ENCODE results near the gene RASGRF2.

RASGRF2 gene

DNA sequence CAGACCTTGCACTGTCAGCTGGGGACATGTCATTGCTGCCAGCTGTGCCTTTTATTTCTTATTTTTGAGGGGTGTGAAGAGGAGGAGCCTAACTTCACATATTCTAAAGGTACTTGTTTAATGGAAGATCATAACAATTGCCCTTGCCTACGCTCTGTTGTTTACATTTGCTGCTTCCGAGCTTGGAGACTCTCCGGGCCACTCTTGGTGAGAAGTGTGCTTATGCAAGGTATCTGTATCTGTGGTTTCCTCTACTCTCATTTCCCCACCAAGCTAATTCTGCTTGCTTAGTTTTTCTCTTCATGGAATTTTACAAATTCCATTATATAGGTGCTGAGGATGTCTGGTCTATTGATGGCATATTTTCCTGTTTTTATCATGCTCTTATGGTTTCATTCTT lies 105.3 kb downstream of the RASGRF2 start:
- no peak for FAIRE-seq
- TF ChIP-seq CTCF (IDR thresholded peaks at IDR 0.05; ENCODE audit: insufficient read depth, missing control alignments), result no peak
- DNase-seq (ENCODE audit: insufficient read length, low spot score), result no peak

DNA sequence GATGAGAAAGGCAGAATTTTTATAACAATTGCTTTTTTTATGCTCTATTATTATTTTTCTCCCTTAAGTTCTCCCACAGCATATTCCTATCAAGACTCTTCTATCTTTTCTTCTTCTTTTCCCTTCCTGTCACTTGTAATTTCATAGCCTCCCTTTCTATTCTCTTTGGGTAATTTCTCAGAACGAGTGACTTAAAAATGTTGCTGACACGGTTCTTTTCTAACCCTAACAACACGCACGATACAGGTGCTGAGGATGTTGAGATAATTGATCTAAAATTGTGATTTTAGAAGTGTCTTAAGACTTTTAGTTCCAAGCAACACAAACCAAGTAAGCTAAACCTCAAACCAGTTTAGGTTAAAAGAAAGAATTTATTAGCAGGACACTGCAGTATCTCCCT lies 105.9 kb downstream of the RASGRF2 start:
- no peak for TF ChIP-seq CTCF (IDR thresholded peaks at IDR 0.05; ENCODE audit: insufficient read depth, missing control alignments)
- no peak for FAIRE-seq
- DNase-seq (ENCODE audit: insufficient read length, low spot score), result no peak

GRCh38 chr5:81067406-81067805 lies 107.2 kb downstream of the RASGRF2 start:
- DNase-seq (ENCODE audit: insufficient read length, low spot score), result no peak
- no peak for FAIRE-seq
- no peak for TF ChIP-seq CTCF (IDR thresholded peaks at IDR 0.05; ENCODE audit: insufficient read depth, missing control alignments)

DNA sequence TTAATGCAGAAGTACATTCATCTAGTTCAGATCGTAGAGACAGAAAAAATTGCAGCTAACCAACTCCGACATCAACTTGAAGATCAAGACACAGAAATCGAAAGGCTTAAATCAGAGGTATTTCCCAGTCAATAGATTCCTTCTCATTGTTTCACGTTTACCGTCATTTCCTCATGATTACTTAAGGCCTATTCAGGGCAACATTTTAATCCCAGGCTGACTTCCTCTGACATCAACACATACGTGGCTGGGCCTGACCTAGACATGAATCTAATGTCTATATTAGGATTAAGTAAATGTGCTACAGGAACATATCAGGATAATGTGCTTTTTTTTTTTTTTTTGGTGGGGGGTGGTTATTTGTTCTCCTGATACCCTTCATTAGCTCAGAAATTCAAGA lies 107.9 kb downstream of the RASGRF2 start:
- TF ChIP-seq CTCF (IDR thresholded peaks at IDR 0.05; ENCODE audit: insufficient read depth, missing control alignments), result no peak
- DNase-seq (ENCODE audit: insufficient read length, low spot score) (no peak), FAIRE-seq (peak; percentile 60)

DNA sequence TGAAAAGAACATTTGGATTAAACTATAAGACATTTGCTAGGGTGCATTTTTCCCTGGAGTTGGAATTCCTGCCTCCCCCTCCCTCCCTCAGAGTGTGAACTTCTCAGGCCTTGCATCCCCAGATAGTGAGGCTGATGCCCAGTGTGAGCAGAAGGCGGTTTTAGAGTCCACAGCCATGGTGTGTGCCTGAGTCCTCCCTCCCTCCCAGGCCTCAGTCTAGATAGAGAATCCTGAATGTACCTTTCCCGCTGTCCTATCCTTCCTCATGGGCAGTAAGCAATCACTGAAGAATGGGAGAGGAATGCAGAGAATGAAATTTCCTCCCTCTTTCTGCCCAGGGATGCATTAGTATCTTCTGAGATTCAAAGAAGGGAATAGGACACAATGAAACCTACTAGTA lies 108.5 kb downstream of the RASGRF2 start:
- FAIRE-seq, result no peak
- TF ChIP-seq CTCF (IDR thresholded peaks at IDR 0.05; ENCODE audit: insufficient read depth, missing control alignments), result no peak
- no peak for DNase-seq (ENCODE audit: insufficient read length, low spot score)

GRCh38 chr5:81069990-81070389 lies 109.8 kb downstream of the RASGRF2 start:
- DNase-seq (ENCODE audit: insufficient read length, low spot score) (no peak), FAIRE-seq (no peak)
- TF ChIP-seq CTCF (IDR thresholded peaks at IDR 0.05; ENCODE audit: insufficient read depth, missing control alignments), result no peak

GRCh38 chr5:81070571-81071255 lies 110.5 kb downstream of the RASGRF2 start:
- TF ChIP-seq CTCF (IDR thresholded peaks at IDR 0.05; ENCODE audit: insufficient read depth, missing control alignments), result no peak
- no peak for DNase-seq (ENCODE audit: insufficient read length, low spot score)
- no peak for FAIRE-seq

Data from D721Med (cell line).